ENCODE results near the gene PCYOX1L.
"Not testable (repeated sequence)": the region's sequence is repeated elsewhere in the genome, so short reads cannot be mapped to it uniquely, and the experiment has no call there.

PCYOX1L gene

GRCh38 chr5:149389552-149390495 lies 32.0 kb downstream of the PCYOX1L start:
- no peak for DNase-seq

- not testable (repeated sequence) for DNase-seq
These were observed 33.2 kb downstream of the PCYOX1L start for GRCh38 chr5:149391076-149391475.

GRCh38 chr5:149391524-149391923 lies 33.7 kb downstream of the PCYOX1L start:
- DNase-seq, result no peak

- DNase-seq, result no peak
These were observed 34.9 kb downstream of the PCYOX1L start for GRCh38 chr5:149392718-149393117.

GRCh38 chr5:149394996-149395395 lies 37.1 kb downstream of the PCYOX1L start:
- not testable (repeated sequence) for DNase-seq

- DNase-seq, result no peak
These were observed 39.7 kb downstream of the PCYOX1L start for GRCh38 chr5:149397530-149397929.

- not testable (repeated sequence) for DNase-seq
These were observed 41.0 kb downstream of the PCYOX1L start for GRCh38 chr5:149398747-149399266.

GRCh38 chr5:149399775-149400174 lies 41.9 kb downstream of the PCYOX1L start:
- no peak for DNase-seq

- no peak for DNase-seq
These were observed 42.5 kb downstream of the PCYOX1L start for GRCh38 chr5:149400304-149400703.

GRCh38 chr5:149401051-149401450 lies 43.2 kb downstream of the PCYOX1L start:
- DNase-seq, result no peak

GRCh38 chr5:149402291-149402690 lies 44.4 kb downstream of the PCYOX1L start:
- no peak for DNase-seq

GRCh38 chr5:149403923-149404745 lies 46.3 kb downstream of the PCYOX1L start:
- no peak for DNase-seq

- no peak for DNase-seq
These were observed 47.1 kb downstream of the PCYOX1L start for GRCh38 chr5:149404746-149405549.

GRCh38 chr5:149405550-149406202 lies 47.8 kb downstream of the PCYOX1L start:
- no peak for DNase-seq

GRCh38 chr5:149406203-149406978 lies 48.5 kb downstream of the PCYOX1L start:
- DNase-seq, result no peak

- no peak for DNase-seq
These were observed 49.1 kb downstream of the PCYOX1L start for GRCh38 chr5:149406979-149407306.

- no peak for DNase-seq
These were observed 49.7 kb downstream of the PCYOX1L start for GRCh38 chr5:149407323-149408251.

GRCh38 chr5:149408252-149409099 lies 50.6 kb downstream of the PCYOX1L start:
- DNase-seq, result no peak

GRCh38 chr5:149409268-149409948 lies 51.6 kb downstream of the PCYOX1L start:
- DNase-seq, result no peak

Measured in CD4-positive, alpha-beta T cell treated with Interleukin-10 for 1 hour (primary cell).